Neural progenitor cell (in vitro differentiated cells): Measurements from ENCODE around the gene PDZRN4.

Experiments
- EZH2 ChIP-seq: fragments of 200-600 bp; sonication (generic); IDR thresholded peaks from 2 replicates; pipeline ENCODE4 v1.6.1; 2017; ENCODE audit warnings: antibody characterized with exemption, mild to moderate bottlenecking, moderate library complexity
- EZH2phosphoT487 ChIP-seq: fragments of 200-600 bp; sonication (generic); IDR thresholded peaks from 2 replicates; pipeline ENCODE4 v1.6.1; 2017; ENCODE audit warnings: antibody characterized with exemption
- TF ChIP-seq, protein P1 (sequence below): fragments of 200-600 bp; sonication (generic); IDR thresholded peaks from 2 replicates; pipeline ENCODE4 v1.5.1; 2017; ENCODE audit warnings: antibody characterized with exemption, mild to moderate bottlenecking

- TF ChIP-seq EZH2 (no peak), EZH2phosphoT487 (no peak)
- TF ChIP-seq, protein P1, sequence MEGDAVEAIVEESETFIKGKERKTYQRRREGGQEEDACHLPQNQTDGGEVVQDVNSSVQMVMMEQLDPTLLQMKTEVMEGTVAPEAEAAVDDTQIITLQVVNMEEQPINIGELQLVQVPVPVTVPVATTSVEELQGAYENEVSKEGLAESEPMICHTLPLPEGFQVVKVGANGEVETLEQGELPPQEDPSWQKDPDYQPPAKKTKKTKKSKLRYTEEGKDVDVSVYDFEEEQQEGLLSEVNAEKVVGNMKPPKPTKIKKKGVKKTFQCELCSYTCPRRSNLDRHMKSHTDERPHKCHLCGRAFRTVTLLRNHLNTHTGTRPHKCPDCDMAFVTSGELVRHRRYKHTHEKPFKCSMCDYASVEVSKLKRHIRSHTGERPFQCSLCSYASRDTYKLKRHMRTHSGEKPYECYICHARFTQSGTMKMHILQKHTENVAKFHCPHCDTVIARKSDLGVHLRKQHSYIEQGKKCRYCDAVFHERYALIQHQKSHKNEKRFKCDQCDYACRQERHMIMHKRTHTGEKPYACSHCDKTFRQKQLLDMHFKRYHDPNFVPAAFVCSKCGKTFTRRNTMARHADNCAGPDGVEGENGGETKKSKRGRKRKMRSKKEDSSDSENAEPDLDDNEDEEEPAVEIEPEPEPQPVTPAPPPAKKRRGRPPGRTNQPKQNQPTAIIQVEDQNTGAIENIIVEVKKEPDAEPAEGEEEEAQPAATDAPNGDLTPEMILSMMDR: no peak
These were observed 20.4 kb upstream of the PDZRN4 start for GRCh38 chr12:41167701-41168100.
